T-cell (primary cell): ENCODE results near the gene VWC2. TPM values are rescaled to one million over a fixed set of nuclear protein-coding genes. Genes with fewer than 3 reads are reported as not detected.

Experiments
- ATAC-seq, 4 experiments: fragments of 200-7000 bp in 3 of 4; fragments of 150-1000 bp in 1 of 4; cut with Tn5 transposase; replicated peaks in 1 of 4; 1 replicate in 3 of 4; 2 replicates in 1 of 4; pipeline ENCODE4 v1.10.0; 2021; ENCODE audit warnings: moderate library complexity in 3 of 4, mild to moderate bottlenecking in 2 of 4, moderate number of reproducible peaks in 1 of 4
- CTCF ChIA-PET, 2 donors: fragments of 300-600 bp; sonication (Branson Sonifier 250); formaldehyde crosslinking; loops; one replicate each; lab custom pipeline; 2022; ENCODE audit warnings: antibody characterized with exemption in 2 of 2; lab: Charles Lee
- POLR2A ChIA-PET, 2 donors: fragments of 300-600 bp; sonication (Branson Sonifier 250); formaldehyde crosslinking; loops; one replicate each; lab custom pipeline; 2022; ENCODE audit warnings: antibody characterized with exemption in 2 of 2; lab: Charles Lee
- DNase-seq, 35 experiments: peaks; one replicate each; pipeline versions ENCODE4 v3.0.0 to v3.0.0-alpha.2; 2013 to 2023
- H3K27ac ChIP-seq: one replicate; pipeline ENCODE4 v1.5.1; 2013; ENCODE audit warnings: low read length
- H3K27me3 ChIP-seq, 2 experiments: replicated peaks in 1 of 2; 1 replicate in 1 of 2; 2 replicates in 1 of 2; pipeline versions ENCODE4 v1.6.1 to v1.7.0; 2013; ENCODE audit warnings: low read length in 1 of 2, mixed read lengths in 1 of 2; ENCODE audit not compliant: control insufficient read depth in 2 of 2, insufficient read depth in 2 of 2; ENCODE audit errors: extremely low read depth in 1 of 2
- H3K36me3 ChIP-seq, 2 donors: 1 replicate in 1 of 2; 2 replicates in 1 of 2; pipeline versions ENCODE4 v1.6.1 to v1.7.0; 2013; ENCODE audit warnings: low read length in 1 of 2; ENCODE audit not compliant: control insufficient read depth in 2 of 2, insufficient read depth in 1 of 2; ENCODE audit errors: extremely low read depth in 1 of 2
- H3K4me1 ChIP-seq, 2 experiments: 1 replicate in 1 of 2; 2 replicates in 1 of 2; pipeline versions ENCODE4 v1.6.1 to v1.7.0; 2013; ENCODE audit warnings: low read length in 2 of 2, mixed read lengths in 1 of 2; ENCODE audit not compliant: insufficient read depth in 2 of 2, control insufficient read depth in 1 of 2; ENCODE audit errors: extremely low read depth in 1 of 2
- H3K4me3 ChIP-seq, 2 donors: 1 replicate in 1 of 2; 2 replicates in 1 of 2; pipeline versions ENCODE4 v1.5.1 to v1.7.0; 2013; ENCODE audit warnings: mild to moderate bottlenecking in 2 of 2, low read length in 1 of 2, moderate library complexity in 1 of 2; ENCODE audit not compliant: control insufficient read depth in 1 of 2; ENCODE audit errors: extremely low read depth in 1 of 2
- H3K9me3 ChIP-seq: 2 replicates; pipeline ENCODE4 v1.7.0; 2013
- H3K27ac Mint-ChIP-seq, 2 donors: one replicate each; pipeline ENCODE4 v1.8.0; 2020 to 2021; ENCODE audit warnings: mild to moderate bottlenecking in 2 of 2, mixed read lengths in 2 of 2
- H3K27me3 Mint-ChIP-seq, 2 donors: one replicate each; pipeline ENCODE4 v1.8.0; 2021 to 2022; ENCODE audit warnings: mixed read lengths in 2 of 2
- H3K36me3 Mint-ChIP-seq: one replicate; pipeline ENCODE4 v1.8.0; 2021; ENCODE audit warnings: mixed read lengths
- H3K4me1 Mint-ChIP-seq, 3 donors: one replicate each; pipeline ENCODE4 v1.8.0; 2020 to 2022; ENCODE audit warnings: mixed read lengths in 3 of 3, mild to moderate bottlenecking in 1 of 3
- H3K4me3 Mint-ChIP-seq, 3 donors: one replicate each; pipeline ENCODE4 v1.8.0; 2020 to 2022; ENCODE audit warnings: mild to moderate bottlenecking in 3 of 3, mixed read lengths in 3 of 3, moderate library complexity in 3 of 3
- H3K9me3 Mint-ChIP-seq, 3 donors: one replicate each; pipeline ENCODE4 v1.8.0; 2020 to 2022; ENCODE audit warnings: mixed read lengths in 3 of 3
- WGBS: methylation state at CpG from one replicate; pipeline ENCODE4 v1.1.5; 2013; ENCODE audit warnings: missing lambda C conversion rate; ENCODE audit not compliant: insufficient coverage; 5-methylcytosine and 5-hydroxymethylcytosine counted together
- total RNA-seq, 35 experiments: library from RNA in 6 of 35; stranded (reverse) in 6 of 35; fragments of 120-200 nt in 1 of 35; gene quantifications; one replicate each; pipeline versions ENCODE4 v1.2.1 to v1.2.4 and lab custom pipeline; 2013 to 2026

Gene VWC2
- total RNA-seq, 5 donors from 2014 or later (not counting 1 experiment from before 2014, with no cell fraction given): not detected

GRCh38 chr7:49875336-49875735, 101.9 kb downstream of the VWC2 start:
- H3K9me3 ChIP-seq: no peaks in the 10 kb centered on the region
- Mint-ChIP-seq H3K27ac (no peak overlapping the region), H3K4me3 (no peak overlapping the region), H3K4me1 (no peaks in the 10 kb centered on the region), H3K27me3 (peaks cover 2 to 4% of the 10 kb centered on the region in 2 donors), H3K36me3 (no peaks in the 10 kb centered on the region), H3K9me3 (no peaks in the 10 kb centered on the region)
- WGBS: no CpG with 5 or more reads among the region's 1 CpG
- no peak overlapping the region for H3K27ac ChIP-seq
- H3K27me3 ChIP-seq: no peaks in the 10 kb centered on the region
- POLR2A ChIA-PET: no interaction called here
- ATAC-seq: no peak
- no peak overlapping the region for H3K4me3 ChIP-seq
- no peak for DNase-seq
- H3K4me1 ChIP-seq: no peaks in the 10 kb centered on the region
- CTCF ChIA-PET: interaction anchor here in 1 of 2 donors (0.5 kb wide), 1 partner anchor 1915 kb away, joined by 3 read pairs; no protein-coding TSS in a partner anchor
- H3K36me3 ChIP-seq: no peaks in the 10 kb centered on the region

DNA sequence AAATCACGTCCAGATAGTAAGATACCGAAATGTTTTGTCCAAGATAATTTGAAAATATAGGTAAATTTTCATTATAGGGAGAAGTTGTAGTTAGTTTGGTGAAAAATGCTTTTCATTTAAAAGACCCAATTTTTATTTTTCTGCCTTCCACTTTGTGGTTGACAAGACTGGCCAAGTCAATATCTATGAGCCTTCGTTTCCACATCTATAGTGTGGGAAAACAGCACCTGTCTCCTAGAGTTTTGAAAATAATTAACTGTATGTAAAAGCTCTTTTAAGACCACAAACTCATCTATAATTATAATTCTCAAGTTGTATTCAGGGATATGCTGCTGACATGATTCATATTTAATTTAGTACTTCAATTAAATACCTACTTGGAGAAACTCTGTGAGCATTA, 102.8 kb downstream of the VWC2 start:
- WGBS: no CpG with 5 or more reads among the region's 3 CpGs
- no peaks in the 10 kb centered on the region for H3K27me3 ChIP-seq
- no peaks in the 10 kb centered on the region for H3K9me3 Mint-ChIP-seq
- H3K27me3 Mint-ChIP-seq: peaks cover 3 to 5% of the 10 kb centered on the region in 2 donors
- ChIA-PET CTCF (no interaction called here), POLR2A (no interaction called here)
- H3K27ac Mint-ChIP-seq: no peak overlapping the region
- H3K4me3 ChIP-seq: no peak overlapping the region
- H3K9me3 ChIP-seq: no peaks in the 10 kb centered on the region
- H3K4me1 ChIP-seq: no peaks in the 10 kb centered on the region
- no peak overlapping the region for H3K4me3 Mint-ChIP-seq
- H3K36me3 Mint-ChIP-seq: no peaks in the 10 kb centered on the region
- DNase-seq: no peak
- ATAC-seq: no peak
- H3K4me1 Mint-ChIP-seq: no peaks in the 10 kb centered on the region
- no peak overlapping the region for H3K27ac ChIP-seq
- no peaks in the 10 kb centered on the region for H3K36me3 ChIP-seq

GRCh38 chr7:49878089-49878488, 104.7 kb downstream of the VWC2 start:
- Histone ChIP-seq H3K27me3 (peaks cover 0 to 4% of the 10 kb centered on the region in 2 experiments), H3K36me3 (no peaks in the 10 kb centered on the region), H3K4me1 (no peaks in the 10 kb centered on the region), H3K27ac (no peak overlapping the region), H3K4me3 (no peak overlapping the region), H3K9me3 (no peaks in the 10 kb centered on the region)
- no peaks in the 10 kb centered on the region for H3K36me3 Mint-ChIP-seq
- no peak overlapping the region for H3K27ac Mint-ChIP-seq
- no peak for DNase-seq
- no peaks in the 10 kb centered on the region for H3K4me1 Mint-ChIP-seq
- WGBS: no CpG with 5 or more reads among the region's 2 CpGs
- no peaks in the 10 kb centered on the region for H3K9me3 Mint-ChIP-seq
- POLR2A ChIA-PET: no interaction called here
- CTCF ChIA-PET: no interaction called here
- H3K4me3 Mint-ChIP-seq: no peak overlapping the region
- peaks cover 11 to 12% of the 10 kb centered on the region in 2 donors for H3K27me3 Mint-ChIP-seq
- no peak for ATAC-seq

GRCh38 chr7:49878627-49879026, 105.2 kb downstream of the VWC2 start:
- ChIA-PET POLR2A (no interaction called here), CTCF (no interaction called here)
- no peaks in the 10 kb centered on the region for H3K4me1 ChIP-seq
- Mint-ChIP-seq H3K27ac (no peak overlapping the region), H3K4me3 (no peak overlapping the region), H3K27me3 (peaks cover 15 to 17% of the 10 kb centered on the region in 2 donors), H3K4me1 (no peaks in the 10 kb centered on the region), H3K36me3 (no peaks in the 10 kb centered on the region), H3K9me3 (peaks cover 0 to 3% (median 0%) of the 10 kb centered on the region in 3 donors)
- H3K9me3 ChIP-seq: no peaks in the 10 kb centered on the region
- ATAC-seq (no peak), DNase-seq (no peak)
- H3K27me3 ChIP-seq: peaks cover 0 to 4% of the 10 kb centered on the region in 2 experiments
- H3K27ac ChIP-seq: no peak overlapping the region
- 66% methylated on average over 3 of the region's 3 CpGs for WGBS
- no peaks in the 10 kb centered on the region for H3K36me3 ChIP-seq
- no peak overlapping the region for H3K4me3 ChIP-seq

GRCh38 chr7:49883933-49884332, 110.5 kb downstream of the VWC2 start:
- Histone ChIP-seq H3K4me3 (no peak overlapping the region), H3K9me3 (no peaks in the 10 kb centered on the region), H3K4me1 (no peaks in the 10 kb centered on the region), H3K36me3 (no peaks in the 10 kb centered on the region), H3K27ac (no peak overlapping the region), H3K27me3 (peaks cover 0 to 10% of the 10 kb centered on the region in 2 experiments)
- H3K4me1 Mint-ChIP-seq: no peaks in the 10 kb centered on the region
- H3K9me3 Mint-ChIP-seq: peaks cover 0 to 4% (median 0%) of the 10 kb centered on the region in 3 donors
- no peak for ATAC-seq
- WGBS: no CpG with 5 or more reads among the region's 1 CpG
- peaks cover 22% of the 10 kb centered on the region in 2 donors for H3K27me3 Mint-ChIP-seq
- no peak overlapping the region for H3K27ac Mint-ChIP-seq
- DNase-seq: no peak
- H3K4me3 Mint-ChIP-seq: no peak overlapping the region
- no peaks in the 10 kb centered on the region for H3K36me3 Mint-ChIP-seq
- POLR2A ChIA-PET: interaction anchor here in 1 of 2 donors (0.7 kb wide), 1 partner anchor 248 kb away, joined by 3 read pairs; no protein-coding TSS in a partner anchor
- CTCF ChIA-PET: no interaction called here

DNA sequence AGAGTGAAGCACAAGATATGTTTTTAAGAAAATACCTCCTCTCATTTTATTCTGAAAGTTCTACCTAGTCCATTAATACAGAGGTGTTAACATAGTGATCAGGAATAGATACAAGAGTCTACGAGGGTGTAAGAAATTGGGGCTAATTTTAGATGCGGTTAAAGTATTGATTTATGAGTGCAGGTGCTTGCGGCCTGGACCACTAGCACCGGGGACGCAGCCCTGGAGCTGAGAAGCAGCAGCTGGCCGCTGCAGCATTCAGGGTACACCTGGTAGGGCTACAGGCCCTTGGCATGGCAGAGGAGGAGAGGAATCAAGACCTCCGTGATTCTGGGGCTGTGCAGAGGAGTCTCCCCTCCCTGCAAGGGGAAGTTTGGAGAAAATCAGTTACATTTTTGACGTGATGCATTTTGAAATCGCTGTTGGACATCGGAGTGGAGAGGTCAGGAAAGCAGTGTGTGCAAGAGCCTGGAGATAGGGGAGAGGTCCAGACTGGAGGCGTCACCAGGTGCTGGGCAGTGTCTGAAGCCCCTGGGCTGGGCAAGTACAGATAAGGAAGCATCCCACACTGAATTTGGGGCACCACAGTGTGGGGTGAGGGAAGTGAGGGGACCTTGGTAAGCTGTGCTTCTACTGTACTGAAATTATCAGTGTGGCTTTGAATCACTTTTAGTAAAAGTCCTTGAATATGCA, 112.3 kb downstream of the VWC2 start:
- H3K9me3 ChIP-seq: no peaks in the 10 kb centered on the region
- H3K9me3 Mint-ChIP-seq: peaks cover 0 to 4% (median 0%) of the 10 kb centered on the region in 3 donors
- CTCF ChIA-PET: no interaction called here
- peaks cover 0 to 10% of the 10 kb centered on the region in 2 experiments for H3K27me3 ChIP-seq
- POLR2A ChIA-PET: no interaction called here
- H3K4me3 Mint-ChIP-seq: no peak overlapping the region
- peaks cover 21 to 22% of the 10 kb centered on the region in 2 donors for H3K27me3 Mint-ChIP-seq
- H3K36me3 Mint-ChIP-seq: no peaks in the 10 kb centered on the region
- no peaks in the 10 kb centered on the region for H3K4me1 ChIP-seq
- H3K4me1 Mint-ChIP-seq: no peaks in the 10 kb centered on the region
- ATAC-seq: no peak
- no peak for DNase-seq
- H3K4me3 ChIP-seq: no peak overlapping the region
- no peak overlapping the region for H3K27ac ChIP-seq
- no peak overlapping the region for H3K27ac Mint-ChIP-seq
- H3K36me3 ChIP-seq: no peaks in the 10 kb centered on the region
- 70% methylated on average over 7 of the region's 11 CpGs for WGBS
